Umbilical cord (tissue), 2 donors: ENCODE data around the gene ASNS. TPM values are rescaled to one million over a fixed set of nuclear protein-coding genes. Genes with fewer than 3 reads are reported as not detected.

Experiments used
- DNase-seq: peaks from one replicate; pipeline ENCODE4 v3.0.0-alpha.2; 2015; ENCODE audit warnings: low spot score
- total RNA-seq: library from RNA; depleted of rRNA; stranded (reverse); fragments of >200 nt; gene quantifications from one replicate; pipeline ENCODE4 v1.2.3, GENCODE V29; 2014; ENCODE audit warnings: low replicate concordance; ENCODE audit not compliant: insufficient read depth

The ASNS gene
- total RNA-seq, 1 donor from 2014 or later = 12.5 TPM

- no peak for DNase-seq
Measured at GRCh38 chr7:97842772-97843345, 29.3 kb downstream of the ASNS start.

- no peak for DNase-seq
Measured at GRCh38 chr7:97842006-97842405, 30.2 kb downstream of the ASNS start.

- DNase-seq = peak; percentile 57
Measured at GRCh38 chr7:97835296-97836138, 36.7 kb downstream of the ASNS start.

DNA sequence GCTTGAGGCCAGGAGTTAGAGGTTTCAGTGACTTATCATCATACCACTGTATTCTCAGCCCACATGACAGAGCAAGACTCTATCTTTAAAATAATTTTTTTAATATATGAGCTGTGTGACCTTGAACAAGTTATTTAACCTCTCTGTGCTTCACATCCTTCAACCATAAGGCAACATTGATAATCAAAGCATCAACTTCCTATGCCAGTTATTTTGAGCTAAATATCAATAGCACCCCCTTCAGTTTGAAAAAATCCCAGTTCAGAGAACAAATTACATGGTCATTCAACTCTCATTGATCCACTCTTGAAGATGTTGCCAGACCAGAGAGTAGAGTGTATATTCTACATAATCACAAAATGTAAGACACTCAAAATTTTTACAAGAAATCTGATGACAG, 53.0 kb downstream of the ASNS start:
- DNase-seq = no peak

DNA sequence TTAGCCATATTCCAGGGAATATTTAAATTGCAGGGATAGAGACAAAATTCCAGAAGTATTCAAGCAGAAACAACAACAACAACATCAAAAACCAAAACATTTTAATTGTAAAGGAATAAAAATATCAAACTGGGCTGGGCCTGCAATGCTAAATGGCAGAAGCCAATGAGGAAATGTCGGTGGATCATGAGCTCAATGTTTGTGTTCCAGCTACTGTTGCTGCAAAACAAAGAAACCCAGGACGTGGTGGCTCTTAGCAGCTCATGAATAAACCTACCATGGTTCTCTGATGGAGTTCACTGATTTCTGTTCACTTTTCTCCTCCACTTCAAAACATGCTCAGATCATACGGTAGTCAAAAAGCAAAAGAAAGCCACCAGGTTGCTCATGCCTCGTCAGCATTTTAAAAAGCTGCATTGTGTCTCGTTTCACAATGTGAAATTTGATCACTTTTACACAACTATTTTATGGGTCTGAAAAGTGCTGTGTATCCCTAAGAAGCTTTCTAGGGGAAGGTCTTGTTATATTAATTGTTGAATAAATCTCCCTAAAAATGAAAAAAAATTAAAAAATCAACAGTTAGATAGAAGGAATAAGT, 54.0 kb downstream of the ASNS start:
- DNase-seq = no peak

Other genes starting within 250 kb of the ASNS start
- 4.6 TPM for gene TAC1, start 140.3 kb downstream of the ASNS start, total RNA-seq
- gene OCM2, start 117.8 kb upstream of the ASNS start, total RNA-seq = not detected
- gene LMTK2, start 234.5 kb upstream of the ASNS start, total RNA-seq = 10.1 TPM